Measurements from ENCODE around the gene STAM. TPM values are rescaled to one million over a fixed set of nuclear protein-coding genes. Genes with fewer than 3 reads are reported as not detected.

STAM gene
- total and polyA plus RNA-seq, 9 of the 15 experiments (the other 6 are each of a cell fraction or from before 2014, with no cell fraction given) = 13.8 to 33.5 (median 26.4) TPM

DNA sequence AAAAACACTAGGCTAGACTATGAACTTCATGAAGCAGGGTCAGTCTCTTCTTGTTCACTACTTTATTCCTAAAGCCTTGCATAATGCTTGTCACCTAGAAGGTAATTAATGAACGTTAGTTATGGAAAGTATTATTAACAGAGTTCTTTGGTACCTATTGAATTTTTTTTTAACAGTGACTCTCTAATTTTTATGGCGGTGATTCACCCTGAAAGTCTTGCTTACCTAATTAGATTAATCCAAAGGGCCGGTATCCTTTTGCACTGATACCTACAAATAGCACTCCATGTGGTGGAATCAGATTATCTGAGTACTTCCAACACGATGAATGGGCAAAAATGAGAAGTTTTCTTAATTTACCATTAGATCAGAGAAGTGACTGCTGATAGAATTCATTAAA lies 31.7 kb downstream of the STAM start (continued):
- TF ChIP-seq, protein P1, sequence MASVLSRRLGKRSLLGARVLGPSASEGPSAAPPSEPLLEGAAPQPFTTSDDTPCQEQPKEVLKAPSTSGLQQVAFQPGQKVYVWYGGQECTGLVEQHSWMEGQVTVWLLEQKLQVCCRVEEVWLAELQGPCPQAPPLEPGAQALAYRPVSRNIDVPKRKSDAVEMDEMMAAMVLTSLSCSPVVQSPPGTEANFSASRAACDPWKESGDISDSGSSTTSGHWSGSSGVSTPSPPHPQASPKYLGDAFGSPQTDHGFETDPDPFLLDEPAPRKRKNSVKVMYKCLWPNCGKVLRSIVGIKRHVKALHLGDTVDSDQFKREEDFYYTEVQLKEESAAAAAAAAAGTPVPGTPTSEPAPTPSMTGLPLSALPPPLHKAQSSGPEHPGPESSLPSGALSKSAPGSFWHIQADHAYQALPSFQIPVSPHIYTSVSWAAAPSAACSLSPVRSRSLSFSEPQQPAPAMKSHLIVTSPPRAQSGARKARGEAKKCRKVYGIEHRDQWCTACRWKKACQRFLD (CRISPR knock-in tag; IDR thresholded peaks at IDR 0.05) = no peak
- TF ChIP-seq, protein P2, sequence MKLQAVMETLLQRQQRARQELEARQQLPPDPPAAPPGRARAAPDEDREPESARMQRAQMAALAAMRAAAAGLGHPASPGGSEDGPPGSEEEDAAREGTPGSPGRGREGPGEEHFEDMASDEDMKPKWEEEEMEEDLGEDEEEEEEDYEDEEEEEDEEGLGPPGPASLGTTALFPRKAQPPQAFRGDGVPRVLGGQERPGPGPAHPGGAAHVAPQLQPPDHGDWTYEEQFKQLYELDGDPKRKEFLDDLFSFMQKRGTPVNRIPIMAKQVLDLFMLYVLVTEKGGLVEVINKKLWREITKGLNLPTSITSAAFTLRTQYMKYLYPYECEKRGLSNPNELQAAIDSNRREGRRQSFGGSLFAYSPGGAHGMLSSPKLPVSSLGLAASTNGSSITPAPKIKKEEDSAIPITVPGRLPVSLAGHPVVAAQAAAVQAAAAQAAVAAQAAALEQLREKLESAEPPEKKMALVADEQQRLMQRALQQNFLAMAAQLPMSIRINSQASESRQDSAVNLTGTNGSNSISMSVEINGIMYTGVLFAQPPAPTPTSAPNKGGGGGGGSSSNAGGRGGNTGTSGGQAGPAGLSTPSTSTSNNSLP (IDR thresholded peaks at IDR 0.05; ENCODE audit: borderline replicate concordance, low read depth, low read length) = peak; percentile 82; the same call in 1 of the 2 replicates
- TF ChIP-seq CSDE1 (IDR thresholded peaks at IDR 0.05) = no peak
- TF ChIP-seq, protein P3, sequence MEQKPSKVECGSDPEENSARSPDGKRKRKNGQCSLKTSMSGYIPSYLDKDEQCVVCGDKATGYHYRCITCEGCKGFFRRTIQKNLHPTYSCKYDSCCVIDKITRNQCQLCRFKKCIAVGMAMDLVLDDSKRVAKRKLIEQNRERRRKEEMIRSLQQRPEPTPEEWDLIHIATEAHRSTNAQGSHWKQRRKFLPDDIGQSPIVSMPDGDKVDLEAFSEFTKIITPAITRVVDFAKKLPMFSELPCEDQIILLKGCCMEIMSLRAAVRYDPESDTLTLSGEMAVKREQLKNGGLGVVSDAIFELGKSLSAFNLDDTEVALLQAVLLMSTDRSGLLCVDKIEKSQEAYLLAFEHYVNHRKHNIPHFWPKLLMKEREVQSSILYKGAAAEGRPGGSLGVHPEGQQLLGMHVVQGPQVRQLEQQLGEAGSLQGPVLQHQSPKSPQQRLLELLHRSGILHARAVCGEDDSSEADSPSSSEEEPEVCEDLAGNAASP (IDR thresholded peaks at IDR 0.05) = no peak
- TF ChIP-seq TCF3 (CRISPR knock-in tag; IDR thresholded peaks at IDR 0.05) = peak; percentile 37; the same call in 1 of the 2 replicates
- peak; percentile 61 for TF ChIP-seq TEAD4 (IDR thresholded peaks at IDR 0.05; ENCODE audit: low read length)
- no peak for TF ChIP-seq TEAD4 (CRISPR knock-in tag; IDR thresholded peaks at IDR 0.05; ENCODE audit: borderline replicate concordance)
- TF ChIP-seq, protein P4, sequence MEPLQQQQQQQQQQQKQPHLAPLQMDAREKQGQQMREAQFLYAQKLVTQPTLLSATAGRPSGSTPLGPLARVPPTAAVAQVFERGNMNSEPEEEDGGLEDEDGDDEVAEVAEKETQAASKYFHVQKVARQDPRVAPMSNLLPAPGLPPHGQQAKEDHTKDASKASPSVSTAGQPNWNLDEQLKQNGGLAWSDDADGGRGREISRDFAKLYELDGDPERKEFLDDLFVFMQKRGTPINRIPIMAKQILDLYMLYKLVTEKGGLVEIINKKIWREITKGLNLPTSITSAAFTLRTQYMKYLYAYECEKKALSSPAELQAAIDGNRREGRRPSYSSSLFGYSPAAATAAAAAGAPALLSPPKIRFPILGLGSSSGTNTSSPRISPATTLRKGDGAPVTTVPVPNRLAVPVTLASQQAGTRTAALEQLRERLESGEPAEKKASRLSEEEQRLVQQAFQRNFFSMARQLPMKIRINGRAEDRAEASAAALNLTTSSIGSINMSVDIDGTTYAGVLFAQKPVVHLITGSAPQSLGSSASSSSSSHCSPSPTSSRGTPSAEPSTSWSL (CRISPR knock-in tag; IDR thresholded peaks at IDR 0.05; ENCODE audit: borderline replicate concordance) = no peak
- TF ChIP-seq PURB (CRISPR knock-in tag; IDR thresholded peaks at IDR 0.05; ENCODE audit: low read depth) = no peak
- TF ChIP-seq CBFA2T3 (IDR thresholded peaks at IDR 0.05) = peak; percentile 55
- TF ChIP-seq, protein P5, sequence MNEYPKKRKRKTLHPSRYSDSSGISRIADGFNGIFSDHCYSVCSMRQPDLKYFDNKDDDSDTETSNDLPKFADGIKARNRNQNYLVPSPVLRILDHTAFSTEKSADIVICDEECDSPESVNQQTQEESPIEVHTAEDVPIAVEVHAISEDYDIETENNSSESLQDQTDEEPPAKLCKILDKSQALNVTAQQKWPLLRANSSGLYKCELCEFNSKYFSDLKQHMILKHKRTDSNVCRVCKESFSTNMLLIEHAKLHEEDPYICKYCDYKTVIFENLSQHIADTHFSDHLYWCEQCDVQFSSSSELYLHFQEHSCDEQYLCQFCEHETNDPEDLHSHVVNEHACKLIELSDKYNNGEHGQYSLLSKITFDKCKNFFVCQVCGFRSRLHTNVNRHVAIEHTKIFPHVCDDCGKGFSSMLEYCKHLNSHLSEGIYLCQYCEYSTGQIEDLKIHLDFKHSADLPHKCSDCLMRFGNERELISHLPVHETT (CRISPR knock-in tag; conservative IDR thresholded peaks at IDR 0.05 in 1 of 2, IDR thresholded peaks at IDR 0.05 in 1 of 2) = no peak
- TF ChIP-seq POLR2G (IDR thresholded peaks at IDR 0.05; ENCODE audit: low read depth, low read length) = no peak
- no peak for TF ChIP-seq GABPA (tag; conservative IDR thresholded peaks at IDR 0.05; ENCODE audit: low read depth)
- TF ChIP-seq, protein P6, sequence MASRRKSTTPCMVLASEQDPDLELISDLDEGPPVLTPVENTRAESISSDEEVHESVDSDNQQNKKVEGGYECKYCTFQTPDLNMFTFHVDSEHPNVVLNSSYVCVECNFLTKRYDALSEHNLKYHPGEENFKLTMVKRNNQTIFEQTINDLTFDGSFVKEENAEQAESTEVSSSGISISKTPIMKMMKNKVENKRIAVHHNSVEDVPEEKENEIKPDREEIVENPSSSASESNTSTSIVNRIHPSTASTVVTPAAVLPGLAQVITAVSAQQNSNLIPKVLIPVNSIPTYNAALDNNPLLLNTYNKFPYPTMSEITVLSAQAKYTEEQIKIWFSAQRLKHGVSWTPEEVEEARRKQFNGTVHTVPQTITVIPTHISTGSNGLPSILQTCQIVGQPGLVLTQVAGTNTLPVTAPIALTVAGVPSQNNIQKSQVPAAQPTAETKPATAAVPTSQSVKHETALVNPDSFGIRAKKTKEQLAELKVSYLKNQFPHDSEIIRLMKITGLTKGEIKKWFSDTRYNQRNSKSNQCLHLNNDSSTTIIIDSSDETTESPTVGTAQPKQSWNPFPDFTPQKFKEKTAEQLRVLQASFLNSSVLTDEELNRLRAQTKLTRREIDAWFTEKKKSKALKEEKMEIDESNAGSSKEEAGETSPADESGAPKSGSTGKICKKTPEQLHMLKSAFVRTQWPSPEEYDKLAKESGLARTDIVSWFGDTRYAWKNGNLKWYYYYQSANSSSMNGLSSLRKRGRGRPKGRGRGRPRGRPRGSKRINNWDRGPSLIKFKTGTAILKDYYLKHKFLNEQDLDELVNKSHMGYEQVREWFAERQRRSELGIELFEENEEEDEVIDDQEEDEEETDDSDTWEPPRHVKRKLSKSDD (conservative IDR thresholded peaks at IDR 0.05; ENCODE audit: low read length) = no peak
- TF ChIP-seq NFE2 (IDR thresholded peaks at IDR 0.05; ENCODE audit: low read depth) = peak; percentile 85
- no peak for TF ChIP-seq ZBTB7A (IDR thresholded peaks at IDR 0.05; ENCODE audit: borderline replicate concordance, control insufficient read depth, low read depth, low read length)
- no peak for TF ChIP-seq CHD4 (IDR thresholded peaks at IDR 0.05; ENCODE audit: insufficient read depth, insufficient replicate concordance, low read depth, low read length, poor library complexity, severe bottlenecking)
